Measurements from ENCODE around the gene ADARB2. TPM values are rescaled to one million over a fixed set of nuclear protein-coding genes. Genes with fewer than 3 reads are reported as not detected.

The ADARB2 gene
- total and polyA plus RNA-seq, 5 donors from 2014 or later, result 0.27 to 2.9 (median 0.69) TPM; not detected in 1

- Histone ChIP-seq H3K27ac (ENCODE audit: insufficient read depth, low read length, poor library complexity, severe bottlenecking) (no peak overlapping the region), H3K27me3 (ENCODE audit: control insufficient read depth, insufficient read depth, low read length) (no peaks in the 10 kb centered on the region), H3K9me3 (ENCODE audit: control insufficient read depth in 2 of 2, low read length in 2 of 2) (no peaks in the 10 kb centered on the region), H3K4me1 (ENCODE audit: control insufficient read depth, insufficient read depth, low read length, poor library complexity, severe bottlenecking) (no peaks in the 10 kb centered on the region), H3K4me3 (ENCODE audit: low read depth, low read length) (no peak overlapping the region), H3K36me3 (ENCODE audit: control insufficient read depth, insufficient read depth, low read length) (no peaks in the 10 kb centered on the region)
- H3K27ac Mint-ChIP-seq, result no peak overlapping the region
- ATAC-seq (ENCODE audit: low read depth in 2 of 2) (no peak), DNase-seq (no peak)
- H3K4me1 Mint-ChIP-seq, result no peaks in the 10 kb centered on the region
- no peaks in the 10 kb centered on the region for H3K9me3 Mint-ChIP-seq
- no peaks in the 10 kb centered on the region for H3K36me3 Mint-ChIP-seq
- no peaks in the 10 kb centered on the region for H3K27me3 Mint-ChIP-seq
- no peak overlapping the region for H3K4me3 Mint-ChIP-seq
These were observed 525.3 kb downstream of the ADARB2 start for GRCh38 chr10:1211844-1212570.

- Histone ChIP-seq H3K4me1 (ENCODE audit: control insufficient read depth, insufficient read depth, low read length, poor library complexity, severe bottlenecking) (no peaks in the 10 kb centered on the region), H3K4me3 (ENCODE audit: low read depth, low read length) (no peak overlapping the region), H3K36me3 (ENCODE audit: control insufficient read depth, insufficient read depth, low read length) (no peaks in the 10 kb centered on the region), H3K9me3 (ENCODE audit: control insufficient read depth in 2 of 2, low read length in 2 of 2) (no peaks in the 10 kb centered on the region), H3K27me3 (ENCODE audit: control insufficient read depth, insufficient read depth, low read length) (no peaks in the 10 kb centered on the region), H3K27ac (ENCODE audit: insufficient read depth, low read length, poor library complexity, severe bottlenecking) (no peak overlapping the region)
- Mint-ChIP-seq H3K36me3 (no peaks in the 10 kb centered on the region), H3K4me3 (no peak overlapping the region), H3K27me3 (no peaks in the 10 kb centered on the region), H3K27ac (no peak overlapping the region), H3K4me1 (no peaks in the 10 kb centered on the region), H3K9me3 (no peaks in the 10 kb centered on the region)
- no peak for ATAC-seq (ENCODE audit: low read depth in 2 of 2)
- DNase-seq, result no peak
These were observed 526.7 kb downstream of the ADARB2 start for GRCh38 chr10:1210667-1211066.

DNA sequence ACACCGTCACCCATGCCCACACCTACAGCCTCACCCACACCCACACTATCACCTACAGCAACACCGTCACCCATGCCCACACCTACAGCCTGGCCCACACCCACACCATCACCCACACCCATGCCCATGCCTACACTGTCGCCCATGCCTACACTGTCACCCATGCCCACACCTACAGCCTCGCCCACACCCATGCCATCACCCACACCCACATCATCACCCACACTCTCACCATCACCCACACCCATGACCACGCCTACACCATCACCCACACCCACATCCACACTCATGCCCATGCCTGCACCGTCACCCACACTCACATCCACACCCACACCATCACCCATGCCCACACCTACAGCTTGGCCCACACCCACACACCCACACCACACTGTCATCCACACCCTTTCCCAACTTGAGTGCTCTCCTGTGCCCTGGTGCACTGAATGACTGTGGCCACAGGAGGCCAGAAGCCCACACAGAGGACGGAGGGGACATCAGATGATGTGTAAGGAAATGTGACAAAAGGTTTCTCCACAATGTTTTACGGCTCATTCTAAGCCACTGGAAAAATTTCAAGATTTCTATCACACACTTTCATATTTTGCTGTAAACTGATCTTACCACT, 527.9 kb downstream of the ADARB2 start:
- Mint-ChIP-seq H3K9me3 (no peaks in the 10 kb centered on the region), H3K27me3 (no peaks in the 10 kb centered on the region), H3K4me1 (no peaks in the 10 kb centered on the region), H3K27ac (no peak overlapping the region), H3K36me3 (no peaks in the 10 kb centered on the region), H3K4me3 (no peak overlapping the region)
- no peak for ATAC-seq (ENCODE audit: low read depth in 2 of 2)
- DNase-seq, result no peak
- H3K27me3 ChIP-seq (ENCODE audit: control insufficient read depth, insufficient read depth, low read length), result no peaks in the 10 kb centered on the region
- no peak overlapping the region for H3K27ac ChIP-seq (ENCODE audit: insufficient read depth, low read length, poor library complexity, severe bottlenecking)
- H3K9me3 ChIP-seq (ENCODE audit: control insufficient read depth in 2 of 2, low read length in 2 of 2), result no peaks in the 10 kb centered on the region
- no peaks in the 10 kb centered on the region for H3K4me1 ChIP-seq (ENCODE audit: control insufficient read depth, insufficient read depth, low read length, poor library complexity, severe bottlenecking)
- no peaks in the 10 kb centered on the region for H3K36me3 ChIP-seq (ENCODE audit: control insufficient read depth, insufficient read depth, low read length)
- H3K4me3 ChIP-seq (ENCODE audit: low read depth, low read length), result no peak overlapping the region

- ATAC-seq (ENCODE audit: low read depth in 2 of 2) (no peak), DNase-seq (no peak)
- Histone ChIP-seq H3K27me3 (ENCODE audit: control insufficient read depth, insufficient read depth, low read length) (no peaks in the 10 kb centered on the region), H3K36me3 (ENCODE audit: control insufficient read depth, insufficient read depth, low read length) (no peaks in the 10 kb centered on the region), H3K4me3 (ENCODE audit: low read depth, low read length) (no peak overlapping the region), H3K4me1 (ENCODE audit: control insufficient read depth, insufficient read depth, low read length, poor library complexity, severe bottlenecking) (no peaks in the 10 kb centered on the region), H3K9me3 (ENCODE audit: control insufficient read depth in 2 of 2, low read length in 2 of 2) (no peaks in the 10 kb centered on the region), H3K27ac (ENCODE audit: insufficient read depth, low read length, poor library complexity, severe bottlenecking) (no peak overlapping the region)
- no peak overlapping the region for H3K27ac Mint-ChIP-seq
- H3K4me1 Mint-ChIP-seq, result no peaks in the 10 kb centered on the region
- no peaks in the 10 kb centered on the region for H3K36me3 Mint-ChIP-seq
- H3K9me3 Mint-ChIP-seq, result no peaks in the 10 kb centered on the region
- H3K4me3 Mint-ChIP-seq, result no peak overlapping the region
- H3K27me3 Mint-ChIP-seq, result no peaks in the 10 kb centered on the region
These were observed 528.7 kb downstream of the ADARB2 start for GRCh38 chr10:1208366-1209311.

DNA sequence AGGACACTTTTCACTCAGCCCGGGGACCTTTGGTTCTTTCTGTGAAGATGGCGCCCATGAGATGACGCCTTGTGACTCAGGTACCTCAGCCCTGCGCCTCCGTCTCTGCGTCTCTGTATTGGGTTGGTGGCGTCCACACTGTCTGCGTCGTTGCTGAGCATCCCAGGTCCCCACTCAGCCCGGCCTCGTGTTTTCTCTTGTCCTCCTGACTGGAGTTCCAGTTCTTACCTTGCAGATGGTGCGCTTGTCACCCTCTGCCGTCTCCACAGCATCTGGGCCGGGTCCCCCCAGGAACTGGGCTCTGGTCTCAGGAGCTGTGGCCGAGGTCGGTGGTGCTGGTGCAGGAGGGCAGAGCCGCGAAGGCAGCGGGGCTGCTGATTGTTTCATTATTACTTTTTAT, 530.7 kb downstream of the ADARB2 start:
- H3K36me3 Mint-ChIP-seq, result no peaks in the 10 kb centered on the region
- ATAC-seq (ENCODE audit: low read depth in 2 of 2) (no peak), DNase-seq (no peak)
- no peaks in the 10 kb centered on the region for H3K27me3 Mint-ChIP-seq
- H3K27ac ChIP-seq (ENCODE audit: insufficient read depth, low read length, poor library complexity, severe bottlenecking), result no peak overlapping the region
- no peaks in the 10 kb centered on the region for H3K9me3 ChIP-seq (ENCODE audit: control insufficient read depth in 2 of 2, low read length in 2 of 2)
- no peak overlapping the region for H3K4me3 Mint-ChIP-seq
- H3K36me3 ChIP-seq (ENCODE audit: control insufficient read depth, insufficient read depth, low read length), result no peaks in the 10 kb centered on the region
- no peaks in the 10 kb centered on the region for H3K9me3 Mint-ChIP-seq
- no peak overlapping the region for H3K27ac Mint-ChIP-seq
- no peaks in the 10 kb centered on the region for H3K4me1 ChIP-seq (ENCODE audit: control insufficient read depth, insufficient read depth, low read length, poor library complexity, severe bottlenecking)
- no peaks in the 10 kb centered on the region for H3K27me3 ChIP-seq (ENCODE audit: control insufficient read depth, insufficient read depth, low read length)
- no peaks in the 10 kb centered on the region for H3K4me1 Mint-ChIP-seq
- no peak overlapping the region for H3K4me3 ChIP-seq (ENCODE audit: low read depth, low read length)

GRCh38 chr10:1206101-1206500, 531.2 kb downstream of the ADARB2 start:
- Mint-ChIP-seq H3K27ac (no peak overlapping the region), H3K4me3 (no peak overlapping the region), H3K4me1 (no peaks in the 10 kb centered on the region), H3K9me3 (no peaks in the 10 kb centered on the region), H3K27me3 (no peaks in the 10 kb centered on the region), H3K36me3 (no peaks in the 10 kb centered on the region)
- Histone ChIP-seq H3K9me3 (ENCODE audit: control insufficient read depth in 2 of 2, low read length in 2 of 2) (no peaks in the 10 kb centered on the region), H3K27ac (ENCODE audit: insufficient read depth, low read length, poor library complexity, severe bottlenecking) (no peak overlapping the region), H3K4me3 (ENCODE audit: low read depth, low read length) (no peak overlapping the region), H3K36me3 (ENCODE audit: control insufficient read depth, insufficient read depth, low read length) (no peaks in the 10 kb centered on the region), H3K4me1 (ENCODE audit: control insufficient read depth, insufficient read depth, low read length, poor library complexity, severe bottlenecking) (no peaks in the 10 kb centered on the region), H3K27me3 (ENCODE audit: control insufficient read depth, insufficient read depth, low read length) (no peaks in the 10 kb centered on the region)
- no peak for ATAC-seq (ENCODE audit: low read depth in 2 of 2)
- no peak for DNase-seq

- H3K27ac Mint-ChIP-seq, result no peak overlapping the region
- H3K36me3 Mint-ChIP-seq, result no peaks in the 10 kb centered on the region
- no peak for ATAC-seq (ENCODE audit: low read depth in 2 of 2)
- Histone ChIP-seq H3K27ac (ENCODE audit: insufficient read depth, low read length, poor library complexity, severe bottlenecking) (no peak overlapping the region), H3K27me3 (ENCODE audit: control insufficient read depth, insufficient read depth, low read length) (no peaks in the 10 kb centered on the region), H3K4me3 (ENCODE audit: low read depth, low read length) (no peak overlapping the region), H3K9me3 (ENCODE audit: control insufficient read depth in 2 of 2, low read length in 2 of 2) (no peaks in the 10 kb centered on the region), H3K4me1 (ENCODE audit: control insufficient read depth, insufficient read depth, low read length, poor library complexity, severe bottlenecking) (no peaks in the 10 kb centered on the region), H3K36me3 (ENCODE audit: control insufficient read depth, insufficient read depth, low read length) (no peaks in the 10 kb centered on the region)
- no peak for DNase-seq
- no peaks in the 10 kb centered on the region for H3K27me3 Mint-ChIP-seq
- H3K4me3 Mint-ChIP-seq, result no peak overlapping the region
- H3K9me3 Mint-ChIP-seq, result no peaks in the 10 kb centered on the region
- no peaks in the 10 kb centered on the region for H3K4me1 Mint-ChIP-seq
These were observed 531.8 kb downstream of the ADARB2 start for GRCh38 chr10:1205450-1206030.
